Karpas-422 (cell line): ENCODE data around the gene KBTBD13. TPM values are rescaled to one million over a fixed set of nuclear protein-coding genes. Genes with fewer than 3 reads are reported as not detected.
A peak's percentile ranks its signal among the peaks of the same experiment; 100 is the strongest.

Source experiments
- DNase-seq: peaks from one replicate; pipeline ENCODE4 v3.0.0-alpha.2; 2015
- H2AFZ ChIP-seq: fragments of 200-600 bp; sonication (generic); 2 replicates; pipeline ENCODE4 v1.6.1; 2014; ENCODE audit warnings: antibody characterized with exemption, low read length, mixed read lengths
- H3K27ac ChIP-seq: fragments of 200-600 bp; sonication (generic); 2 replicates; pipeline ENCODE4 v1.5.1; 2014; ENCODE audit warnings: mild to moderate bottlenecking, low read length, moderate library complexity
- H3K27me3 ChIP-seq: fragments of 200-600 bp; sonication (generic); 2 replicates; pipeline ENCODE4 v1.6.1; 2014; ENCODE audit warnings: low read length, mixed read lengths
- H3K36me3 ChIP-seq: fragments of 200-600 bp; sonication (generic); 2 replicates; pipeline ENCODE4 v1.6.1; 2014; ENCODE audit warnings: low read length, mixed read lengths; ENCODE audit not compliant: insufficient read depth
- H3K4me1 ChIP-seq: fragments of 200-600 bp; sonication (generic); 2 replicates; pipeline ENCODE4 v1.6.1; 2014; ENCODE audit warnings: mild to moderate bottlenecking, low read length, mixed read lengths
- H3K4me2 ChIP-seq: fragments of 200-600 bp; sonication (generic); 2 replicates; pipeline ENCODE4 v1.6.1; 2014; ENCODE audit warnings: low read length, low read depth, mild to moderate bottlenecking; ENCODE audit not compliant: poor library complexity, severe bottlenecking
- H3K4me3 ChIP-seq: fragments of 200-600 bp; sonication (generic); 2 replicates; pipeline ENCODE4 v1.5.1; 2014; ENCODE audit warnings: mild to moderate bottlenecking, antibody characterized with exemption, low read length, mixed read lengths
- H3K79me2 ChIP-seq: fragments of 200-600 bp; sonication (generic); 2 replicates; pipeline ENCODE4 v1.6.1; 2014; ENCODE audit warnings: mild to moderate bottlenecking, low read length, mixed read lengths
- H3K9ac ChIP-seq: fragments of 200-600 bp; sonication (generic); 2 replicates; pipeline ENCODE4 v1.6.0; 2014; ENCODE audit warnings: low read length
- H3K9me2 ChIP-seq: fragments of 200-600 bp; sonication (generic), shearing (Covaris generic); replicated peaks from 2 replicates; pipeline ENCODE4 v1.6.0; 2014; ENCODE audit warnings: mild to moderate bottlenecking, low read length, moderate library complexity; ENCODE audit not compliant: insufficient read depth
- H3K9me3 ChIP-seq: fragments of 300-700, 200-600 bp; sonication (generic); 2 replicates; pipeline ENCODE4 v1.6.1; 2014; ENCODE audit warnings: low read length, mixed read lengths
- H4K20me1 ChIP-seq: fragments of 200-600 bp; sonication (generic); 2 replicates; pipeline ENCODE4 v1.6.1; 2014; ENCODE audit warnings: mild to moderate bottlenecking, antibody characterized with exemption, low read length, low read depth; ENCODE audit not compliant: insufficient read depth
- total RNA-seq: library from RNA; depleted of rRNA; stranded (reverse); fragments of >200 nt; shearing (Covaris generic); gene quantifications from 2 replicates; pipeline ENCODE4 v1.2.3, GENCODE V29; 2014; ENCODE audit warnings: low replicate concordance

KBTBD13 gene
- total RNA-seq, 1 experiment from 2014 or later: not detected

DNA sequence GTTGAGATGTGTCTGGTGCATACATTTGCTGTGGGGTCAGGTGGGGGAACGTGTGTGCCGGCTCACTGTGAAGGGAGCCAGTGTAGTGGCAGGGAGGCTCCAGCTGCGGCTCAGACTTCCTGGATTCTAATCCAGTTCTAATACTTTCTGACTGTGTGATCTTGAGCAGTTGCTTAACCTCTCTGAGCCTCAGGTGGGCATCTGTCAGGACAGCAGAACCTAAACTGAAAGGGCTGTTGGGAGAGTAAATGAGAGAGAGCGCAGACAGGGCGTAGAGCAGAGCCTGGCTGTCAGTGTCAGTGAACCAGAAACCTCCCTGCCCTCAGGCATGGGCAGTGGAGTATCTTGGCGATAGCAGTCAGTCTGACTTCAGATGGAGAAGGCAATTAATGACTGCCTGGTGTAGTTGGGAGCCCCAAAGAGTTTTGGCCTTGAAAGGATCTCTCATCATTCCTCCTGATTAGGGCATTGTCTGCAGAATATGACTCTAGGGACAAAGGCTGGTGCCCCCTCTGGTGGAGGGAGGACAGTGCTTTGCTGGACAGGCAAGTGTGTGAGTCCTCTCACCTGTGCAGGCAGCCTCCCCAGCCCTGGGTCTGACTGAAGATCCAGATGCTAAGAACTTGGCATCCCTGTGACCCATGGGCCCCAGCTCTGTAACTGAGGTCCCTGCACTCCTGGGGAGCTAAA lies 9.6 kb downstream of the KBTBD13 start:
- H3K9me2 ChIP-seq: no peaks in the 10 kb centered on the region
- no peak overlapping the region for H3K4me3 ChIP-seq
- no peaks in the 10 kb centered on the region for H4K20me1 ChIP-seq
- H3K36me3 ChIP-seq: no peaks in the 10 kb centered on the region
- H3K27me3 ChIP-seq: no peaks in the 10 kb centered on the region
- H3K79me2 ChIP-seq: no peaks in the 10 kb centered on the region
- no peak overlapping the region for H3K27ac ChIP-seq
- H3K4me1 ChIP-seq: no peaks in the 10 kb centered on the region
- H3K9me3 ChIP-seq: no peaks in the 10 kb centered on the region
- DNase-seq: peak; percentile 64
- H3K4me2 ChIP-seq: no peak overlapping the region
- no peak overlapping the region for H3K9ac ChIP-seq
- H2AFZ ChIP-seq: no peak overlapping the region

DNA sequence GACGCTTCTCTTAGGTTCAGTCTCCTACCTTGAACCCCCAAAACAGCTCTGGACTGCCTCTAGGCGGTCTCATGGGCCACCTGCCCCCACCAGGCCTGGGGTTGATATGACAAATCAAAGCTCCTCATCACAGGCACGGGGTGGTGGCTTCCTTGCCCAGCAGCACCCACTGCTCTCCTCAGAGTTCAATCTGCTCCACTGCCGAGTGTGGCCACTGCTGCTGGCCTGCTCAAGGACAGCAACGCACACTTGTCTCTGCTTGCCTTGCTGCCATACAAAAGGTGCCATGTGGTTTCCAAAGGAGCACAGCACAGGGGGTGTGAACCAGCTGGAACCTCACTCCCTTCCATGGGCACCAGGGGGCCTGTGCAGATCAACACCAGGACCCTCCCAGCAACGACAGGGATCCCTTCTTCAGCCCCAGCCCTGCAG lies 10.2 kb downstream of the KBTBD13 start:
- Histone ChIP-seq H2AFZ (no peak overlapping the region), H3K79me2 (no peaks in the 10 kb centered on the region), H3K4me1 (no peaks in the 10 kb centered on the region), H3K9me2 (no peaks in the 10 kb centered on the region), H3K9ac (no peak overlapping the region), H3K4me2 (no peak overlapping the region), H3K36me3 (no peaks in the 10 kb centered on the region), H3K4me3 (no peak overlapping the region), H3K27me3 (no peaks in the 10 kb centered on the region), H3K9me3 (no peaks in the 10 kb centered on the region), H3K27ac (no peak overlapping the region), H4K20me1 (no peaks in the 10 kb centered on the region)
- peak; percentile 61 for DNase-seq

DNA sequence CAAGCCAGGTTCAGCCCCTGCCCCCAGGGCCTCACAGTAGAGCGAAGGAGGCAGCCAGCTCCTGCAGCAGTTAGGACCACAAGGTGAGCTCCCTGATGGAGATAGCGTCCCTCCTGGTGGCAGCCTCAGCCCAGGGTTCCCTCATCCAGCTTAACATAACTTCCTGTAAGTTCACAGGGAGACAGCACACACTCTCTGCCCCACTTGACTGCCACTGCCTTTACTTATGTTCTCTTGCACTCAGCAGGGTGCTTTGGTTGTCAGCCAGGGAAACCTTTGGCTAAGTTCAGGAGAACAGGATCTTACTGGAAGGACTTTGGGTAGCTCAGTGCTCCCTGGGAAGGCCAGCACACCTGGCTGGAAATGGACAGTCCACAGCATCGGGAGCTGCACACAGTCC lies 10.9 kb downstream of the KBTBD13 start:
- H3K36me3 ChIP-seq: no peaks in the 10 kb centered on the region
- no peak overlapping the region for H3K4me3 ChIP-seq
- no peaks in the 10 kb centered on the region for H3K27me3 ChIP-seq
- no peaks in the 10 kb centered on the region for H3K9me2 ChIP-seq
- DNase-seq: no peak
- no peaks in the 10 kb centered on the region for H3K9me3 ChIP-seq
- no peak overlapping the region for H3K27ac ChIP-seq
- no peak overlapping the region for H3K4me2 ChIP-seq
- no peaks in the 10 kb centered on the region for H3K79me2 ChIP-seq
- no peaks in the 10 kb centered on the region for H3K4me1 ChIP-seq
- H3K9ac ChIP-seq: no peak overlapping the region
- H2AFZ ChIP-seq: no peak overlapping the region
- no peaks in the 10 kb centered on the region for H4K20me1 ChIP-seq

DNA sequence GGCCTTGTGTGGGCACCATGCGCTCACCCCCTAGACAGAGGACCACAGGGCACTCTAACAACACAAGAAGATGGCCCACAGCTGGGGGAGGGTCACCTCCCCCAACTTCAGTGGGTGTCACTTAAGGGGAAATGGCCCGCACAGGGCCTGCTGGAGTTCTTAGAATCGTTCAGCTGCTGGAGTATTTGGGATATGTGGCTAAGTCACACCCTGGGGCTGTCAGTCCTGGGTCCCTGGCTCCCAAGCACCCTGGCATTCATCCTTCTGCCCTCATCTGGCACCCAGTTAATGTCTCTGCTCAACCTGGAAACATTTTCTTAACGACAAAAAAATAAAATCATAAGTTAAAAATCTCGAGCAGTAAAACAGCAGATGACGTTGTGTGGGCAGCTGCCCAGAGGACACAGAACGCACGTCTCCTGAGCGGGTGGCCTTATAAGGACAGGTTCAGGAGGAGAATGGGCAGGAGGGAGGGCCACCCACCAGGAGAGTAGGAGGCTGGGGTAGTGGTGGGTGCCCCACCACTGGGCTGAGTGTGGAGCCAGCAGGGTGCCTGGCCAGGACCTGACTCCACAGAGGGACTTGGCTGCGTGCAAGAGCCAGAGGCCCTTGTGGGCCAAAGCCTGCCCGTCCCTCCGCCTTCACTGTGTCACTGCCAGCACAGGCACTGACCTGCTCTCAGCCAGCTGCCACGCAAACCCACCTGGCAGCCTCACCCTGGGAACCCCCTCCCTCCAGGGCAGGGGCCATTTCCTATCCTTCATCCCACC lies 11.5 kb downstream of the KBTBD13 start:
- Histone ChIP-seq H3K4me2 (no peak overlapping the region), H3K9ac (no peak overlapping the region), H3K4me3 (no peak overlapping the region), H2AFZ (no peak overlapping the region), H3K27me3 (no peaks in the 10 kb centered on the region), H3K9me2 (no peaks in the 10 kb centered on the region), H3K79me2 (no peaks in the 10 kb centered on the region), H3K27ac (no peak overlapping the region), H3K36me3 (no peaks in the 10 kb centered on the region), H4K20me1 (no peaks in the 10 kb centered on the region), H3K4me1 (no peaks in the 10 kb centered on the region), H3K9me3 (no peaks in the 10 kb centered on the region)
- no peak for DNase-seq

- H3K9me3 ChIP-seq: no peaks in the 10 kb centered on the region
- no peak for DNase-seq
- no peaks in the 10 kb centered on the region for H3K4me1 ChIP-seq
- no peaks in the 10 kb centered on the region for H3K9me2 ChIP-seq
- no peak overlapping the region for H3K4me2 ChIP-seq
- no peak overlapping the region for H3K27ac ChIP-seq
- H3K9ac ChIP-seq: no peak overlapping the region
- no peaks in the 10 kb centered on the region for H3K36me3 ChIP-seq
- H4K20me1 ChIP-seq: no peaks in the 10 kb centered on the region
- no peaks in the 10 kb centered on the region for H3K79me2 ChIP-seq
- H3K4me3 ChIP-seq: no peak overlapping the region
- no peaks in the 10 kb centered on the region for H3K27me3 ChIP-seq
- no peak overlapping the region for H2AFZ ChIP-seq
Measured at GRCh38 chr15:65088643-65089021, 12.1 kb downstream of the KBTBD13 start.

DNA sequence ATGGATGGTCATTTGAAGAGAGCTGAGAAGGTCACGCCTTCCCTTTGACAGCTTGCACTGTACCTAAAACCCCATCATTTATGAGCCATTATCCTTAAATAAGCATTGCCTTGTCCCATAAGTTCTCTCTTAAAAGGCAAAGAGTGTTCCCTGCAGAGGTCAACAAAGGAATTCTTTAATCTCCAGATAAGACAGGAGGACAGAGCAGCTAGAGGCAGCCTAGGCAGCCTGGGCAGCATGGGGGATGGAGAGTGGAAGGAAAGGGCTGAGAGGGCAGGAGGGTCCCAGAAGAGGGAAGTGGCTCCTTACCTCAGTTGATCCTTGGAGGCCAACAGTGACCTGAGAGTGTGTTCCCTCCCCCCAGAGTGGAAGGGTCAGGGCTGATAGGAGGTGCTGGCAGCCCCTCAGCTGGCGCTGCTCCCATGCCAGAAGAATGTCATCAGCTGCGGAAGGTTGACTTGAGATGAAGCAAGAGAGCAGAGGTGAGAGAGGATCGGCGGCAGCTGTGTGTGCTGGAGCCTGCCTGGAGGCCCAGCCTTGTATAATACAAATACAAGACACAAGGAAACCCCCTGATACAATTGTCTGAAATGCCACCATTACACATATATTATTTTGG lies 12.8 kb downstream of the KBTBD13 start:
- Histone ChIP-seq H3K27ac (no peak overlapping the region), H3K36me3 (no peaks in the 10 kb centered on the region), H3K9ac (no peak overlapping the region), H3K79me2 (no peaks in the 10 kb centered on the region), H2AFZ (no peak overlapping the region), H3K9me3 (no peaks in the 10 kb centered on the region), H4K20me1 (no peaks in the 10 kb centered on the region), H3K9me2 (no peaks in the 10 kb centered on the region), H3K4me3 (no peak overlapping the region), H3K27me3 (no peaks in the 10 kb centered on the region), H3K4me1 (no peaks in the 10 kb centered on the region), H3K4me2 (no peak overlapping the region)
- DNase-seq: no peak

GRCh38 chr15:65091946-65092770 lies 15.6 kb downstream of the KBTBD13 start:
- no peaks in the 10 kb centered on the region for H3K9me2 ChIP-seq
- H2AFZ ChIP-seq: no peak overlapping the region
- H3K4me1 ChIP-seq: no peaks in the 10 kb centered on the region
- no peak overlapping the region for H3K9ac ChIP-seq
- H3K4me2 ChIP-seq: no peak overlapping the region
- no peak overlapping the region for H3K4me3 ChIP-seq
- no peaks in the 10 kb centered on the region for H4K20me1 ChIP-seq
- no peaks in the 10 kb centered on the region for H3K9me3 ChIP-seq
- no peak overlapping the region for H3K27ac ChIP-seq
- H3K36me3 ChIP-seq: no peaks in the 10 kb centered on the region
- no peaks in the 10 kb centered on the region for H3K79me2 ChIP-seq
- DNase-seq: no peak
- H3K27me3 ChIP-seq: no peaks in the 10 kb centered on the region
